ENCODE data around the gene CIAO3.

DNA sequence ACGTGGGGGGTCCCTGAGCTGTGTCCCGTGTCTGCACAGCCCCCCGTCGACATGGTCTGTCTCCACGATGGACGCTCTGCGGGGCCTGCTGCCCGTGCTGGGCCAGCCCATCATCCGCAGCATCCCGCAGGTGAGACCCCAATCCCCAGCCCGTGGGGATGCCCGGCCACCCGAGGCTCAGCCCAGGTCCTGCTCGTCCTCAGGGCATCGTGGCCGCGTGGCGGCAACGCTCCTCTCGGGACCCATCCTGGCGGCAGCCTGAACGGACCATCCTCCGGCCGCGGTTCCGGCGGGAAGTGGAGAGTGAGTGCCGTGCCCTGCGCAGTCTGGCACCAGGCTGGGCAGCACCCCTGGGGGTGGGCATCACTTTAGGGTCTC, 24.7 kb upstream of the CIAO3 start:
- TF ChIP-seq SNAI2 (CRISPR knock-in tag; IDR thresholded peaks at IDR 0.05): no peak
- no peak for TF ChIP-seq ESRRG (CRISPR knock-in tag; IDR thresholded peaks at IDR 0.05)
- TF ChIP-seq ZFP3 (CRISPR knock-in tag; IDR thresholded peaks at IDR 0.05): no peak
- TF ChIP-seq, protein P1, sequence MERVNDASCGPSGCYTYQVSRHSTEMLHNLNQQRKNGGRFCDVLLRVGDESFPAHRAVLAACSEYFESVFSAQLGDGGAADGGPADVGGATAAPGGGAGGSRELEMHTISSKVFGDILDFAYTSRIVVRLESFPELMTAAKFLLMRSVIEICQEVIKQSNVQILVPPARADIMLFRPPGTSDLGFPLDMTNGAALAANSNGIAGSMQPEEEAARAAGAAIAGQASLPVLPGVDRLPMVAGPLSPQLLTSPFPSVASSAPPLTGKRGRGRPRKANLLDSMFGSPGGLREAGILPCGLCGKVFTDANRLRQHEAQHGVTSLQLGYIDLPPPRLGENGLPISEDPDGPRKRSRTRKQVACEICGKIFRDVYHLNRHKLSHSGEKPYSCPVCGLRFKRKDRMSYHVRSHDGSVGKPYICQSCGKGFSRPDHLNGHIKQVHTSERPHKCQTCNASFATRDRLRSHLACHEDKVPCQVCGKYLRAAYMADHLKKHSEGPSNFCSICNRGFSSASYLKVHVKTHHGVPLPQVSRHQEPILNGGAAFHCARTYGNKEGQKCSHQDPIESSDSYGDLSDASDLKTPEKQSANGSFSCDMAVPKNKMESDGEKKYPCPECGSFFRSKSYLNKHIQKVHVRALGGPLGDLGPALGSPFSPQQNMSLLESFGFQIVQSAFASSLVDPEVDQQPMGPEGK (CRISPR knock-in tag; IDR thresholded peaks at IDR 0.05; ENCODE audit: borderline replicate concordance): no peak
